ENCODE results near the gene RGL1. TPM values are rescaled to one million over a fixed set of nuclear protein-coding genes. Genes with fewer than 3 reads are reported as not detected.

Gene RGL1
- total RNA-seq, 1 experiment from 2014 or later = 74.0 TPM

DNA sequence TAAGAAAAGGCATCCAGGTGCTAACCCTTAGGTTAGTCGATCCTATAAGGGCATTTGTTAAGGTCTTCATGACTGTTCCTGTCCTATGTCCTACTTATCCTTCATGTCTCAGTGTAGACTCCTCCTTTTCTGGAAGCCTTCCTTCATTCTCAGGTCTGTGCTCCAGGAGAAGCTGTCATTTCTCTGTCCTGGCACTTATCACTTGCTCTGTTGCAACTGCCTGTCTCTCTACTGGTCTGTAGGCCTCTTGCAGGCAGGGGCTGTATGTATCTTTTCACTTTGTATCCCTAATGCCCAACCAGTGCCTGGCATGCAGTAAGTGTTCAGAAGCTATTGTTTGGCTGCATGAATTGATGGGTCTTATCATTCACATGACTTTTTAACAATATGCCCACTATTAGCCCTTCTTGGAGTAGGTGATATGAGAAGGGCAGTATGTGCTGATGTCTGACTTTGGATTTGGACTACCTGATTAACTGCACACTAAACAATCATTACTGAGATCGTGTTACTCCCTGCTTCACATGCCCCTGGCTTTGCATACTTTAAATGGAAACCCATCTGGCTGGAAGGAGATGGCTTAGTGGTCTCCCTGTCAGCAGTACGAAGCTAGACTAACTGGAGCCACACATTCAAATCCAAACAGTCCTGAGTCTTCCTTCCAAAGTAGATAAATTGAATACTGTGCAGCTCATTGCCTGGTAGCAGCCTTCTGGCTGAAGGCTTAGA is 88.8 kb downstream of the RGL1 start:
- Histone ChIP-seq H3K4me3 (ENCODE audit: low read depth, low read length, poor library complexity, severe bottlenecking) (no peak overlapping the region), H3K27me3 (replicated peaks; ENCODE audit: insufficient read depth, low read depth, low read length, poor library complexity) (no peaks in the 10 kb centered on the region), H3K36me3 (ENCODE audit: insufficient read depth, low read length, poor library complexity, severe bottlenecking) (peaks cover 98% of the 10 kb centered on the region), H3K27ac (ENCODE audit: low read depth, low read length, poor library complexity, severe bottlenecking) (no peak overlapping the region), H3K4me1 (ENCODE audit: insufficient read depth, low read length, poor library complexity, severe bottlenecking) (peaks cover 47% of the 10 kb centered on the region), H3K9me3 (ENCODE audit: low read depth, low read length, poor library complexity, severe bottlenecking) (no peaks in the 10 kb centered on the region)
- intact Hi-C loops (cut with micrococcal nuclease; ENCODE audit: unreplicated experiment) = no loop called here
- no TSS peak for BruUV-seq (replicated peaks)
- POLR2A ChIA-PET (ENCODE audit: low non-redundant PET) = no interaction called here
- no peak for TF ChIP-seq EZH2 (IDR thresholded peaks at IDR 0.05; ENCODE audit: borderline replicate concordance, low read depth, low read length, poor library complexity, severe bottlenecking)
- TF ChIP-seq, protein P1, sequence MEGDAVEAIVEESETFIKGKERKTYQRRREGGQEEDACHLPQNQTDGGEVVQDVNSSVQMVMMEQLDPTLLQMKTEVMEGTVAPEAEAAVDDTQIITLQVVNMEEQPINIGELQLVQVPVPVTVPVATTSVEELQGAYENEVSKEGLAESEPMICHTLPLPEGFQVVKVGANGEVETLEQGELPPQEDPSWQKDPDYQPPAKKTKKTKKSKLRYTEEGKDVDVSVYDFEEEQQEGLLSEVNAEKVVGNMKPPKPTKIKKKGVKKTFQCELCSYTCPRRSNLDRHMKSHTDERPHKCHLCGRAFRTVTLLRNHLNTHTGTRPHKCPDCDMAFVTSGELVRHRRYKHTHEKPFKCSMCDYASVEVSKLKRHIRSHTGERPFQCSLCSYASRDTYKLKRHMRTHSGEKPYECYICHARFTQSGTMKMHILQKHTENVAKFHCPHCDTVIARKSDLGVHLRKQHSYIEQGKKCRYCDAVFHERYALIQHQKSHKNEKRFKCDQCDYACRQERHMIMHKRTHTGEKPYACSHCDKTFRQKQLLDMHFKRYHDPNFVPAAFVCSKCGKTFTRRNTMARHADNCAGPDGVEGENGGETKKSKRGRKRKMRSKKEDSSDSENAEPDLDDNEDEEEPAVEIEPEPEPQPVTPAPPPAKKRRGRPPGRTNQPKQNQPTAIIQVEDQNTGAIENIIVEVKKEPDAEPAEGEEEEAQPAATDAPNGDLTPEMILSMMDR (conservative IDR thresholded peaks at IDR 0.05; ENCODE audit: low read depth, low read length) = no peak
- no peak for DNase-seq (ENCODE audit: low spot score)
- CTCF ChIA-PET = no interaction called here

DNA sequence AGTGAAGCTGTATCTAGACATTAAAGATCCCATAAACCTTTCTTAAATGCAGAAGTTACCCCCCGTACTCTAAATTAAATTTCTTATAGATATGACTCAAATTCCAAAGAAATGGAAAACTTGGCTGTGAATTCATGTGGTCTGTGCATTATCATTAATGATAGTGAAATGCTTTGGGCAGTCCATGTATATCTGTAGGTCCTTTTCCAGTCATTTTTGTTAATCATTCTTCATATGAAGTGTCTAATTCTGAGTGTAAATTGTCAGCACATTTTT is 89.3 kb downstream of the RGL1 start:
- no peak for DNase-seq (ENCODE audit: low spot score)
- CTCF ChIA-PET = no interaction called here
- H3K4me1 ChIP-seq (ENCODE audit: insufficient read depth, low read length, poor library complexity, severe bottlenecking) = peaks cover 42% of the 10 kb centered on the region
- POLR2A ChIA-PET (ENCODE audit: low non-redundant PET) = no interaction called here
- intact Hi-C loops (cut with micrococcal nuclease; ENCODE audit: unreplicated experiment) = no loop called here
- TF ChIP-seq, protein P1 (conservative IDR thresholded peaks at IDR 0.05; ENCODE audit: low read depth, low read length) = no peak
- no peak for TF ChIP-seq EZH2 (IDR thresholded peaks at IDR 0.05; ENCODE audit: borderline replicate concordance, low read depth, low read length, poor library complexity, severe bottlenecking)
- H3K36me3 ChIP-seq (ENCODE audit: insufficient read depth, low read length, poor library complexity, severe bottlenecking) = peaks cover 98% of the 10 kb centered on the region
- BruUV-seq (replicated peaks) = no TSS peak
- no peak overlapping the region for H3K4me3 ChIP-seq (ENCODE audit: low read depth, low read length, poor library complexity, severe bottlenecking)
- H3K9me3 ChIP-seq (ENCODE audit: low read depth, low read length, poor library complexity, severe bottlenecking) = no peaks in the 10 kb centered on the region
- H3K27me3 ChIP-seq (replicated peaks; ENCODE audit: insufficient read depth, low read depth, low read length, poor library complexity) = no peaks in the 10 kb centered on the region
- no peak overlapping the region for H3K27ac ChIP-seq (ENCODE audit: low read depth, low read length, poor library complexity, severe bottlenecking)

DNA sequence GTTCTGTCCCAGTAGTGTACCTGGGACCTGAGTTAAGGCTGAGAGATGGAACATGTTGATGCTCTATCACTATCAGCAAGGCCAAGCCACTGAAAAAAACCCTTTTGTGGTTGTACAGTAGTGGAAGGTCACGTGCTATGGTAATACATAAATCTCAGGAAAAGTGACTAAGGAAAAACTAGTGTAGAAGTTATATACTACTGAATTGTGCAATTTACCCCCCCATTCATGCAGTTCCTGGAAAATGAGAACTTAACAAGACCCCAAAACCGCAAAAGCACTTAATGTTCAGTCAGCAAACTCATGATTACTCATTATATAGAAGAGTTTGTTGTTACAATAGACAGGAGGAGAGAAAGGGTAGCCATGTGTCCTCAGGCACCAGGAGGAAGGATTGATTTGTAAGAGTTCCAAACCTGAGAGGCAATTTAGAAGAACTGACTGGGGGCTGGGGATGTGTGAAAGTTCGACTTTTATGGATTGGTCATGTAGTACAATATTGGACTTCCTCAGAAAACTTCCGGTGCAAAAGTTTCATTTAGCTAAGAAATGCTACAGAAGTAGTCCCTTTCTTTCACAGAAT is 91.6 kb downstream of the RGL1 start:
- ChIA-PET CTCF (interaction anchor here (0.7 to 1.0 kb wide), 2 partner anchors 19 to 99 kb away, joined by 5 to 6 read pairs; no protein-coding TSS in a partner anchor), POLR2A (ENCODE audit: low non-redundant PET) (no interaction called here)
- Histone ChIP-seq H3K4me1 (ENCODE audit: insufficient read depth, low read length, poor library complexity, severe bottlenecking) (peaks cover 25% of the 10 kb centered on the region), H3K27me3 (replicated peaks; ENCODE audit: insufficient read depth, low read depth, low read length, poor library complexity) (no peaks in the 10 kb centered on the region), H3K36me3 (ENCODE audit: insufficient read depth, low read length, poor library complexity, severe bottlenecking) (peaks cover 94% of the 10 kb centered on the region), H3K9me3 (ENCODE audit: low read depth, low read length, poor library complexity, severe bottlenecking) (no peaks in the 10 kb centered on the region), H3K27ac (ENCODE audit: low read depth, low read length, poor library complexity, severe bottlenecking) (peak overlapping the region; percentile 58), H3K4me3 (ENCODE audit: low read depth, low read length, poor library complexity, severe bottlenecking) (no peak overlapping the region)
- DNase-seq (ENCODE audit: low spot score) = no peak
- BruUV-seq (replicated peaks) = no TSS peak
- intact Hi-C loops (cut with micrococcal nuclease; ENCODE audit: unreplicated experiment) = no loop called here
- TF ChIP-seq, protein P1 (conservative IDR thresholded peaks at IDR 0.05; ENCODE audit: low read depth, low read length) = no peak

Data from A673 (cell line).